MM.1S (cell line): ENCODE data around the gene PLXDC2.

Experiments used
- CTCF ChIP-seq: fragments of 300-600 bp; sonication (generic); IDR thresholded peaks from 2 replicates; pipeline ENCODE4 v1.5.1; 2016; ENCODE audit warnings: antibody characterized with exemption, low read length, mixed read lengths
- EZH2 ChIP-seq: fragments of 300-600 bp; sonication (generic); optimal IDR thresholded peaks from 2 replicates; pipeline ENCODE3; 2017; ENCODE audit warnings: low read depth, mild to moderate bottlenecking, antibody characterized with exemption, low read length, mixed read lengths
- EZH2phosphoT487 ChIP-seq: fragments of 300-600 bp; sonication (generic); IDR thresholded peaks from 2 replicates; pipeline ENCODE4 v1.6.1; 2018; ENCODE audit warnings: antibody characterized with exemption, low read length

- TF ChIP-seq EZH2 (no peak), CTCF (no peak), EZH2phosphoT487 (no peak)
Observed at GRCh38 chr10:20237091-20237570, 420.9 kb downstream of the PLXDC2 start.
